HCT116 (cell line): Measurements from ENCODE around the gene FCHO2.

Experiments
- CTCF ChIP-seq, 3 experiments: fragments of 200-600 bp in 1 of 3; sonication (generic) in 1 of 3; IDR thresholded peaks in 2 of 3; conservative IDR thresholded peaks in 1 of 3; 2 replicates each; pipeline ENCODE4 v1.5.1; 2012 to 2017; ENCODE audit warnings: low read depth in 2 of 3, low read length in 2 of 3, antibody characterized with exemption in 1 of 3, borderline replicate concordance in 1 of 3, control low read depth in 1 of 3, mild to moderate bottlenecking in 1 of 3, mixed read lengths in 1 of 3, mixed run types in 1 of 3, moderate library complexity in 1 of 3; ENCODE audit not compliant: insufficient read depth in 1 of 3
- EZH2 ChIP-seq: fragments of 200-600 bp; sonication (generic); IDR thresholded peaks from 2 replicates; pipeline ENCODE4 v1.6.1; 2017; ENCODE audit warnings: antibody characterized with exemption, mixed run types
- JUND ChIP-seq: IDR thresholded peaks from 2 replicates; pipeline ENCODE4 v1.6.1; 2012
- REST ChIP-seq: IDR thresholded peaks from 2 replicates; pipeline ENCODE4 v1.6.1; 2012; ENCODE audit warnings: low read depth
- SP1 ChIP-seq: IDR thresholded peaks from 2 replicates; pipeline ENCODE4 v1.6.1; 2012; ENCODE audit warnings: low read depth
- TCF7L2 ChIP-seq: IDR thresholded peaks from 2 replicates; pipeline ENCODE4 v1.7.0; 2011; ENCODE audit warnings: borderline replicate concordance, inconsistent platforms; ENCODE audit not compliant: insufficient read depth, insufficient read length; ENCODE audit errors: extremely low read depth
- ZNF274 ChIP-seq: fragments of 200-500 bp; sonication (Bioruptor generic); IDR thresholded peaks from 2 replicates; pipeline ENCODE4 v1.6.1; 2014; ENCODE audit warnings: mild to moderate bottlenecking, low read depth, low read length, inconsistent platforms

GRCh38 chr5:73027816-73028215, 72.0 kb downstream of the FCHO2 start:
- TF ChIP-seq ZNF274 (no peak), JUND (no peak), REST (no peak), CTCF (IDR thresholded peaks at IDR 0.05 in 2 of 3, conservative IDR thresholded peaks at IDR 0.05 in 1 of 3; ENCODE audit: borderline replicate concordance in 1 of 3, insufficient read depth in 1 of 3, low read depth in 2 of 3, low read length in 2 of 3) (no peak; a peak in 1 of 6 replicates), EZH2 (no peak), SP1 (no peak), TCF7L2 (no peak)
